GDM1 (cell line): ENCODE measurements around the gene RNF43.

Experiments used
- DNase-seq: peaks from one replicate; lab custom pipeline; 2025; lab: John Stamatoyannopoulos, UW

The RNF43 gene

DNA sequence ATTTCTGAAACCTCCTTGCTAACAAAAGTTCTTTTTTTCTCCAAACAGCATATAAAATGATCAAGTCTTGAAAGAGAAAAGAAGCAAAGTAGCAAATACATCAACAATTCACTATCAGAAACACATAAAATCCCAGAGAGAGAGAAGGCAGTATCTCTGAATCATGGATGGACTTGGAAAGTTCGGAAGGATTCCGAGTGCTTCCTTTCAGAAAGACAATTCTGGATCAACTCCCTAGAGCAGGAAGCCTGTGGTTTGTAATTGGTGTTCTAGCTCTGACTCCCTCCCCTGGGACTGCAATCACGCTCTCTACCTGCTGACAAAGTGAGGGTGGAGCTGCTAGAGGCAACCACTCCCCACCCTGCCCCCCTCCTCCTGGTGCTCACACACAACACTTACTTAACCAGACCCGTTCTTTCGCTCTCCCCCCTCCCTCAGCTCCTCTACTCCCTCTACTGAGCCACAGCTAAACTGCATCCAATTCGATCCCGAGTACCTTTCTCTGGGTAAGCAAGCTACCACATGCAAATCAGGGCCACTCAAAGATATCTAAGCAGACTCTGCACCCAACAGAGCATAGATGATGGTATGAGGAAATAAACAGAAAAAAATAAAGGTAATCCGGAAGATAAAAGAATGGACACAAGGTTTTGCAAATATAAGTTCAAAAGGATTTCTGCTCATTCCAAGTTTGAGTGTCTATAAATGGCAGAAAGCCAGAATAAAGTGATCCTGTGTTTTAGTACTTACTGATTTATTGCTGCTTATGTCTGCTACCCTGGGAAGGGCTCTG is at the start of gene RNF43:
RNF43 (minus strand) TSS at position 235 of the 793 bp plus-strand sequence. CDS start 1,957 bp downstream, outside the sequence.
- peak; percentile 74 for DNase-seq

DNA sequence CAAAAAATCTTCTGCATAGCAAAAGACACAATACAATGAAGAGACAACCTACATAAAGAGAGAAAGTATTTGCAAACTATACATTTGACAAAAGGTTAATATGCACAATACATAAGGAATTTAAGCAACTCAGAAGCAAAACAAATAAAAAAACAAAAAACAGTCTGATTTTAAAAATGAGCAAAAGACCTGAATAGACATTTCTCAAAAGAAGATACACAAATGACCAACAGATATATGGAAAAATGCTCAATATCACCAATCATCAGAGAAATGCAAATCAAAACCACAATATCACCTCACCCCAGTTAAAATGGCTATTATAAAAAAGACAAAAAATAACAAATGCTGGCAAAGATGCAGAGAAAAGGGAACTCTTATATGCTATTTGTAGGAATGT is 38.2 kb upstream of the RNF43 start:
- no peak for DNase-seq

DNA sequence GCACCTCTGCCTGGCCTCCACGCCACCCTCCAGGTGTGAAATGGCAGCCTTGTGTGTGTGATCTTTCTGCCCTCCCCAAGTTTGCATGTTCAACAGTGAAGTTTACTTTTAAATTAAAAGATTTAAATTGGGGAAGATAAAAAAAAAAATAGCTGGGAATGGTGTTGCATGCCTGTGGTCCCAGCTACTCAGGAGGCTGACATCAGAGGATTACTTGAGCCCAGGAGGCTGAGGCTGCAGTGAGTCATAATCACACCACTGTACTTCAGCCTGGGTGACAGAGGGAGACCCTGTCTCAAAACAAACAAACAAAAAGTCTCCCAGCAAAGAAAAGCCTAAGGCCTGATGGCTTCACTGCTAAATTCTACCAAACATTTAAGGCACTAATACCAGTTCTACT is 35.4 kb upstream of the RNF43 start:
- no peak for DNase-seq

DNA sequence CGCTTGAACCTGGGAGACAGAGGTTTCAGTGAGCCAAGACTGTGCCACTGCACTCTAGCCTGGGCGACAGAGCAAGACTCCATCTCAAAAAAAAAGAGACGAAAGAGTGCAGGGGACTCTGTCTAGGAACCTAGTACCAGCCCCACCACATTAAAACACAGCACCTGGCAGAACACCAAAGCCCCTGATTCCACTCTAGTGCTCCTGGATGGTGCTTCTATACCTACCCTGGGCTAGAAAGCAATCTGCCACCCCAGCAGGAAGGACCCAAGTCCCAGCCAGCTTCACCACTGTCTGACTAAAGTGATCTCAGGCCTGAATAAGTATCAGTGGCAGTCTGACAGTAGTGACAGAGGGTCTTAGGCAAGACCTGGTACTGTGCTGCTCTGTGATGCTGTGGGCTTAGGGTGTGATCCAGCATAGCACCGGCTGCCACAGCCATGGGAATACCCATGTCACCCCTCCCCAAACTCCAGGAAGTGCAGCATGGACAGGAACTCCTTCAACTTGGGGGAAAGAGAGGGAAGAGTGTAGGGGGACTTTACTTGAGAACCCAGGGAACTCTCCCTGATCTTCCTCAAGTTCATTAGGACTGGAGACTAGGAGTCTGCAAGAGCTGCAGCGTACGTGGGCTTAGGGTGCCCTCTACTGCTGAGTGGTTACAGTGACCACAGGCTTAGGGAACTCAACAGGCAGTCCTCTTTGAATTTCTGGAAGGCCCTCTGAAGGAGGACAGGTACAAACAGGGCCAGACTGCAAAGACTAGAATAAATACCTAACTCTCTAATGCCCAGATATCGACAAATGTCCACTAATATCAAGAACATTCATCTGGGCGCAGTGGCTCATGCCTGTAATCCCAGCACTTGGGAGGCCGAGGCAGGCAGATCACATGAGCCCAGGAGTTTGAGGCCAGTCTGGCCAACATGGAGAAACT is 30.0 kb upstream of the RNF43 start:
- DNase-seq = peak; percentile 83

DNA sequence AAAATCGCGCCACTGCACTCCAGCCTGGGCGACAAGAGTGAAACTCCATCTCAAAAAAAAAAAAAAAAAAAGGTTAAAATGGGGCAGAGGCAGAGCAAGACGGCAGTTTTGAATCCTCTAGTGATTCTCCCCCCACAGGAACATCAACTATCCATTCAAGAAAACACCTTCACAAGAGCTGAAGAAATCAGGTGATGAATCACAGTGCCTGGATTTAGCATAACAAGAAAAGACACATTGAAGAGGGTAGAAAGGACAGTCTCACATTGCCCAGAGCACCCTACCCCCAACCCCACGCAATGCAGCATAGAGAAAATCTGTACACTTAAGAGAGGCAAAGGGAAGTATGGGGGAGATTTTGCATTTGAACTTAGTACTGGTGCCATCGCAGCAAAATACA is 28.8 kb upstream of the RNF43 start:
- no peak for DNase-seq

DNA sequence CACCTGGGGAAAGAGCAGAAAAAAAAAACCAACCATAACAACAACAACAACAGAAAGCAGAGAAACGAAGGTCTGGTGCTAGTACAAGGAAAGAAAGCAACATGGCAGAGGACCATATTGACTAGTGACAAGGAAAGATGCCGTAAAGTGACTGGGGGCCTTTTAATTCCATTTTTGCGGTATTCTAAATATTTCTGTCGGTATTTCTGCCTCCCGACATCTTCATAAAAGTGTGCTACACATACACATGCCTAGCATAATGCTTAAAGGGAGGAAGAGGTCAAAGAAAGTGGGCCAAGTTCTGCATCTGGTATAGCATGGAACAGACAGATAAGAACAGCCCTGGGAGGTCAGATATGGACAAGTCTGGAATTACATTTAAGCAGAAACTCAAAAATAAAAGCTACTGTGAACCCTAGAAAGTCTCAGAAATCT is 19.5 kb upstream of the RNF43 start:
- no peak for DNase-seq

DNA sequence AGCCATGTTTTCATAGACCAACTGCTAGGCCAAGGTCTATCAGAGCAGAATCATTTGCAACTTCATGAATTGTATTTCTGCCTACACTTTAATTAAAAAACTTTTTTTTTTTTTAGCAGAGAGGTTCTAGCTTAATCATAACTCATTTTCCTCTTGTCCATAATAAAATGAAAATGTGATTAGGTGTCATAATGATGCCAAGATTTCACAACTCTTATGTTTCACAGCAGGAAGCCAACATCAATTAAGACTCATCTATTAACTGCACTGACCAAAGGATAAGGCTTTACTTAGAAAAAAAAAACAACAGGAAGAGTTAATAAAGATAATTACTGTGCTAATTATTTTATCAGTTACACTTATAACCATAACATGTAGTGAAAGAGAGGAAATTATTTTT is 18.9 kb upstream of the RNF43 start:
- no peak for DNase-seq

DNA sequence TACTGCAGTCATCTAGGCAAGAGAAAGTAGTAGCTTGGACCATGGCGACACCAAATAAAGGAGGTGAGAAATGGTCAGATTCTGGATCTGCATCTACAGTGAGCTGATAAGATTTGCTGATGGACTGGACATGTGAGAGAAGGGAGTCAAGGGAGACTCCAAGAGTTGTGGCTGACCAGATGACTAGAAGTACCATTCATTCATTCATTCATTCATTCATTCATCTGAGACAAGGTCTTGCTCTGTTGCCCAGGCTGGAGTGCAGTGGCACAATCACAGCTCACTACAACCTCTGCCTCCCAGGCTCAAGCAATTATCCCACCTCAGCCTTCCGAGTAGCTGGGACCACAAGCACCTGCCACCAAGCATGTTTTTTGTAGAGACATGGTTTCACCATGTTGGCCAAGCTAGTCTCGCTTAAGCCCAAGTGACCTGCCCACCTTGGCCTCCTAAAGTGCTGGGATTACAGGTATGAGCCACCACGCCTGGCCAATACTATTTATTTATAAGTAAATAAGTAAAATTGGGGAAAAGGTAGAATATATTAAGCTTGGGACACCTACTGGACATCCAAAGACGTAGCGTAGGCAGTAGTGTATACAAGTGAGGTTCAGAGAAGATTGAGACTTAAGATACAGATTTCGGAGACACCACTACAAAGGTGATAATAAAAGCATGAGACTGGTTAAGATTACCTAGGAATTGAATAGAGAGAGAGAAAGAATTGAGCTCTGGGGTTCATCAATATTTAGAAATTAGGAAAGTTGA is 15.7 kb upstream of the RNF43 start:
- DNase-seq = no peak

DNA sequence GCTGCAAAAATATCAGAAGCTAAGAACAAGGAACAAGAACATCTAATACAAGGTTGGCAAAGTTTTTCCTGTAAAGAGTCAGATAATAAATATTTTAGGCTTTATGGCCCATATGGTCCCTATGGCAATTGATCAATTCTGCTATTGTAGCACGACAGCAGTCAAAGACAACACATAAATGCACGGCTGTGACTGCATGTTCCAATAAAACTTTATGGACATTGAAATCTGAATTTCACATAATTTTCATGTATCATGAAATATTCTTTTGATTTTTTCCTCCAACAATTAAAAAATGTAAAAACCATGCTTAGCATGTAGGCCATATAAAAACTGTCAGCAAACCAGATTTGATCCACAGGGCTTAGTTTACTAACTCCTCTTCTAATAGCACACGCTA is 10.5 kb upstream of the RNF43 start:
- DNase-seq = no peak

DNA sequence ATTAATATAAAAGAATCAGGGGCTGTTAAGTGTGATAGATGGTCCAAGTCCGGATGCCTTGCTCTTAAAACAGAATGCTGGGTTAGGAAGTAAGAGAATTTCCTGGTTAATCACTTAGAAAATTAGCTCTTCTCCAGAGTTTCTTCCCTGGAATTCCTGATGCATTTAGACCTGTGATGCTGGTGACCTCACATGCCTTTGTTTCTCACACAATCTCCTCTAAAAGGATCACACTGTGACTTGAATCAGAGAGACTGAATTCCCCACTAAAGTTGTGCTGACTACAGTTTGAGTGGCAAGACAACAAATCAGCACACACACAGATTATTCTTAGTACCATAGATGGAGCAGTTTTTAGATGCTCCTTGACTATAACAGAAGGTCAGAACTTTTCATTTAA is 4.4 kb upstream of the RNF43 start:
- DNase-seq = no peak

DNA sequence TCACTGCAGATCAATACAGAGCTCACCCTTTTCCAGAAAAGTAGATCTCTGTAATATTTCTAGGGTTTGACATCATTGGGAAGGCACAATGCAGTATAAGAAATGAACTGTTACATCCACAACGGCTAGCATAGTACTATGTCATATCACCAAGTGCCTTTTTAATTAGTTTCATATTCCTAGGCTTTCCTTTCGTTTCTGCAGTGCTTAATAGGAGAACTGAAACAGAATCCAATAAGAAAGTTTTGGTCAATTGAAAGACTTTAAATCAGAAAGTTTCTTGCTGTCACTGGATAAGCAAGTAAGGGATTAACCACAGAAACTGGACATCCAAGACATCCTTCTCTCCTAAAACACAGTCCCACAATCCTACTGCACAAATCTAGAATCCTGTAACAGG is 3.5 kb upstream of the RNF43 start:
- no peak for DNase-seq

DNA sequence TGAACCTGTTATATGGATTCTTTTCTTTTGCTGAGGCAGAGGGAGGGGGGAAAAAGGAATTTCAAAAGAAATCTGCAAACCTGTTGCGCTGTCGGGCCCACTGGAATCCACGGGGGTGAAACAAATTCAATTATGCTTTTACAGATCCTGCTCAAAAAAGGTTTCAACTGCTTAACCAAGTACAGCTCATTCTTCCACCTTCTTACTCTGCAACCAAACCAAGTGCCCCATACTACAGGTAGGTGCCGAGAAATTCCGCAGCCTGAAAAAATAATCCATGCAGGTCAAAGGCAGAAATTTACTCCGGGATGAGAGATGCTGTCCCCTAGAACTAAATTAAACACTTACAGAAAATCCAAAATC is 416 bp downstream of the RNF43 start:
- no peak for DNase-seq

DNA sequence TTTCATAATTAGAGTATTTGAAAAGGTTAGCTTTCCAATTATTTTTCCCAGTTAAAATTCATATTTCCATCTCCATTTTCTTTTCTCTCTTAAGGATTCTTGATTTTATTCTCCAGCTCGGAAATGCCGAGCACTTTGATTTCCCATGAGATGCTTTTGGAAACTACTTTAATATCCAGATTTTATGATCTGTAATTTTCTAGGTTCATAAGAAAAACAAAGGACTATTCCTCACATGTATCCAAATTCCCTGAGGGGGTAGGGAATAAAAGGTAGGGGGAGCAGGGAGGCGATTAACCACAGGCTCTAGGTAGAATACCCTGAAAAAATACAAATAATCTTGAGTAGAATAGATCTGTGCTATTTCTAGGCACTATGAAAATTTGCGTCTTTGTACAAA is 938 bp downstream of the RNF43 start:
- no peak for DNase-seq

DNA sequence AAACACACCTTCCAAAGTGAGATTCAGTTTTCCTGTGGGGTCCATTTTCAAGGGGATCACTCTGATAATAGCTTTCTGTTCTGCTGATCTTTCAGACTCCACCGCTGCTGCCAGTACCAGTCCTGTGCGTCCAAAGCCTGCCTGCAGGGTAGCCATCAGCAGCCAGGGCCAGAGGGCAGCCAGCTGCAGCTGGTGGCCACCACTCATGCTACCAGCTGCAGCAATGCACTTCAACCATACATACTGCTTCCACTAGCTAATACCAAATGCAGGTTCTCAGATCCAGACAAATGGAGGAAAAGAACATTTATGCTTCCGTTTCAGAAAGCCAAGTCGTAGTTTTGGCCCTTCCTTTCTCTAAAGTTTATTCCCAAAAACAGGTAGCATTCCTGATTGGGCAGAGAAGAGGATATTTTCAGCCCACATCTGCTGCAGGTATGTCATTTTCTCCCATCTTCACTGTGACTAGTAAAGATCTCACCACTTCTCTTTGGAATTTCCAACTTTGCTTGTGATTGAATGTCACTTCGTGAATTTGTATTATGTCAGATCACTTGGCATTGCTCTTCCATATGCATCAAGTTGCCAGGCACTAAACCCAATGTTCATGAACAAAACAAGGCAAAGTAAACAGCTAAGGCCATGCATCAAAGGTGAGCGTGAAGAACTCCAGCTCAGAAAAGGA is 1.8 kb downstream of the RNF43 start:
- no peak for DNase-seq

DNA sequence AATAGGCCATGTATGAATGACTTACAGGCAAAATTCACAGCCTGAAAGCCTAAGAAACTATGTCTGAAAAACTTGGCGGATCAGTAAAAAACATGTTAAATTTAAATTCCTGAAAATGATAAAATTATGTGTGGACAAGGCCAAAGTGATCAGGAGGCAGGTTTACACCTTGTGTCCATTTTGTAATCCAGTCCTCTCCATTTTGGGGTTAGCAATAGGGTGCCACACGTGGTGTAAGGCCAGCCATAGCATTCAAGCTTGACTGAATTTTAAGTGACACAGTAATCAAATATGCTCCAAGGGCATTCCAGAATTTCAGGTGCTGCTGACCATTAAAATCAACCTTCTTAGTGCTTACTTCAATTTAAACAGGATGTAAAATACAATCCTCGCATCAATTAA is 2.7 kb downstream of the RNF43 start:
- DNase-seq = no peak

DNA sequence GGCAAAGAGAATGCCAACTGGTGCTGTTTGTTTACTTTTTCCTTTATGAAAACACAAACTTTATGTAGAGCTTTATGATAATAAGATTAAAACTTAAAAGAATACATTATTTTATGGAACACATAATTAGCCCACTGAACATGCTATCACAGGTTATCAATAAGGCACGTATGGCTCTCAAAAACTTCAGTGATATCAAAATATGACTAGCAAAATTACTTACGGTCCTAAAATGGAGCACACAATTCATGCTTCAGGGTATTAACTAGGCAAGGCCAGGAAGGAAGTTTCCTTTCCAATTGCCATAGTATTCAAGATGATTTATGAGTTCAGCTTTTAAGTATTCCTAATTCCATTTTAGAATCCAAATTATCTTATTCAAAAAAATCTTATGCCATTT is 3.6 kb downstream of the RNF43 start:
- DNase-seq = no peak

DNA sequence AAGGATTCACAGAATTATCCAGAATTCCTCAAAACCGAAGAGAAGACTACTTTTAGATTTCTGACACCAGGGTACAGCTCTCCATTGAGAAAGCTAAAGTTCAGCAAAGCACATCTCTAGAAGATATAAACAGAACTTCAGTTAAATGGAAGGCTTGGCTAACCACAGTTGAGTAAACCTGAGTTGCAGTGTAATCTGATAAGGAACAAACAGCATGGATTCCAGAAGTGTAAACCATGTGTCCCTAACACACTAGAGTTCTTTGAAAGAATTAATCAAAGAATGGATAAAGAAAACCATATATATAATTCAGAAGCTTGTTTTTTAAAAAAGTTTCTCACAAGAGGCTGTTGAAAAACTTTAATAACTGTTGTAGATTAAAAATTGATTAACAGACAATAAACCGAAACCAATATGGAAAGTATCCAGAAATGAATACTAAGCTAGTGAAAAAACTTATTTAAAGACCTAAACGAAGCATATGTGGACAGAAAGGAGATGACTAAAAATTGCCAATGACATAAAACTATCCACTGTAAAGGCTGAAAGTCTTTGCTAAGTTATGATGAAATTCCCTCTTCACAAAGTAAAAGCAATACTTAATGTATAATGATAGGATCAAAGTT is 4.3 kb downstream of the RNF43 start:
- no peak for DNase-seq

DNA sequence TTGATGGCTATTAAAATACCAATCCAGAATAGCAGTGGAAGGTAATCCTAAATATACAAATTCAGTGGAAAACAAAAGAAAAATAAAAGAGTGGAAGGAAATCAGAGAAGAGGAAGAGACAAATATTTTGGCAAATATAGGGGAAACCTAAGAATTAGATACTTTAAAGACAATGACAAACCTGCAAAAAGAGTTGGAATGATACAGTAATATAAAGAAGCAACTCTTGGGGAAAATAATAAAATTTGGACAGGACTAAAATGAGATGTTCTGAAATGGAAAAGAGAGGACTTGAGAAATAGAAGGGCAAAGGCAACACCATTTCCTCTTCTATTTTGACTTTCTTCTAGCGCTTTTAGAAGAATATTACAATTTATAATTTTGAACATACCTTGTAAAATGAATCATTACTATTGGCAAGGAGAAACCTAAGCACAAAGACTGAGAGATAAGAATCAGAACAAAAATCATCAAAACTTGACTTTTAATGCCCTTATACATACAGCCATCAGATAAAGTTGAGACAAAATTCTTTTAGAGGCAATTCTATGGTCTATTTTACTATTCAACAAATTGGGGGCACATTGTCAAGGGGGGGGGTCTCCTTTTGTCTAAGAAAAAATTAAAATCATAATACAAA is 5.2 kb downstream of the RNF43 start:
- DNase-seq = no peak

DNA sequence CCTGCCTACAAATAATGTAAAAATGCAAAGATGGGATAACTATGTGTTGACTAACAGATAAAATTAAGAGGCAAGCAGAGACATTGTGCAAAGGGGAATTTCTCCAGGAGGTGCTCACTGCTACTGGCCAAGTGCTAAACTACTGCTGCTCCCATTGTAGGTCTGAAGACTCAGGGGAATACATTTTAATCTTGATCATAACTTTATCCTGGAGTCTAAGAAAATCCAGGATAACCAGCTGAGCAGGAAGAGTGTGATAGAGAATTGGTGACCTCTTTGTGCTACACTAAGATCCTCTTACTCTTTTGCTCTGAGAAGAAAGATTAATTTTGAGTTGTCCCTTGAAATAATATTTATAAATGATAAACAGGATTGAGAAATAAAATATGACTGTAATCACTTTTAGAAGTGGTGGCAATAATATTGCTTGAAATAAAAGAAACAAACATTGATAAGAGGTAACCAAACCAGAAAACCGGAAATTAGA is 5.9 kb downstream of the RNF43 start:
- no peak for DNase-seq

DNA sequence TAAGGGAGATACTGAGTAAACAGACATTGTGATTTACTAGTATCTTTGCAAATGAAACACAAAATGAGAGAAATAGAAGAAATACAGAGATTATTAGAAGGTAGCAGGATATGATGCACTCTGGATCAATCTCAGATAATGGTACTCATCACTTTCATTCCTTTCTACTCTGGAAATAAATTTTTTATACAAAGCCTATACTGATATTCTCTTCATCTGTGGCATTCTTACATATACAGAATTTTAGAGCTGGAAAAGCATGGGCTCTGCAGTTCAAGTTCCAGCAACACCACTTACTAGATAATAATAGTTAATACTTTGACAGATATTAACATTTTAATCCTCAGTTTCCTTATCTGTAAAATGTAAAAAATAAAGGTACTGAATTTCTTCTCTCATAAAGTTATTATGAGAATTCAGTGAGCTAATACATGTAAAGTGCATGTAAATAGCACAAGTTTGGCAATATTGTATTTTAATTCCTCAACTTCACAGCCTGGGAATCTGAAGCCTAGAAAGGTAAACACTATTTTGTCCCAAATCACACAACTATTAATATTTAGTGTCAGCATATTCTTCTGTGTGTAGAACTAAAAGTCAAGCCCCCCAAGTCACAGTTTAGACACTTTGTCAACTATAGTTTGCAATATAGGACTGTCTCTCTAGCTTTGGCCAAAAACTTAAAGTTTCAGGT is 6.5 kb downstream of the RNF43 start:
- no peak for DNase-seq
